ENCODE data around the gene SMPD4.
"Not testable (repeated sequence)": the region's sequence is repeated elsewhere in the genome, so short reads cannot be mapped to it uniquely, and the experiment has no call there.

The SMPD4 gene

DNA sequence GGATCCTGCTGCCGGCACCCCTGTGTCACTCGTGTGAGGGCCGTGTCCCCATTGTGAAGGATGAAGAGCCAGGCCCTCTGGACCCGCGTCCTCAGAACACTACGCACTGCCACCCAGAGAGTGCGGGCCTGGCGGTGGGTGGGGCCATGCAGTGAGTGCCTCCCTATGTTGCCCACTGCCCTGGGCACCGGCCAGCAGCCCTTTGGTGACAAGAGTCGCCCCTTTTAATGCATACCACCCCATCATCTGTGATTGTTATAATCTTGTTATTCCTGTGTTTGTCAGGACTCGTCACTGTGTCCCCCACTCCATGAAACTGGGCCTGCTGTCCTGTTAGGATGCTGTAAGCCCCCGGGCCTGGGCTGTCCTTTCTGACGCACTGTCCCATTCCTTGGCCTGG lies 43.1 kb downstream of the SMPD4 start:
- DNase-seq, result not testable (repeated sequence)

DNA sequence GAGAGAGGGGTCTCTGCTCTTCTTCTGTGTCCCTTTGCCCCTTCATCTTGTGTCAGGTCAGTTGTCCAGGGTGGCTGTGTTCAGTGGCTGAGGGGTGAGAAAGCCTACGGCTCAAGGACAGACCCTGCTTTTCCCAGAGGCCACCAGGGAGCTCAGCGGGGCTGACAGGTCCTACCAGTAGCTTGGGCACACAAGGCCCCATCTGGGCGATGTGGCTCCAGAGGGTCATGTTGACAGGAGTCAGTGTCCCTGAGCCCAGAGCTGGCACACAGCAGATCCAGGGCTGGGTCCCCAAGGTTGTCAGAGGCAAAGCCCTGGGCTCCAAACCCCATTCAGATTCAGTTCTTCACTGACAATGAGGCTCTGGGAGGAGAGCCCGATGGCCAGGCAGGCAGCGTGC lies 44.3 kb downstream of the SMPD4 start:
- DNase-seq, result not testable (repeated sequence)

DNA sequence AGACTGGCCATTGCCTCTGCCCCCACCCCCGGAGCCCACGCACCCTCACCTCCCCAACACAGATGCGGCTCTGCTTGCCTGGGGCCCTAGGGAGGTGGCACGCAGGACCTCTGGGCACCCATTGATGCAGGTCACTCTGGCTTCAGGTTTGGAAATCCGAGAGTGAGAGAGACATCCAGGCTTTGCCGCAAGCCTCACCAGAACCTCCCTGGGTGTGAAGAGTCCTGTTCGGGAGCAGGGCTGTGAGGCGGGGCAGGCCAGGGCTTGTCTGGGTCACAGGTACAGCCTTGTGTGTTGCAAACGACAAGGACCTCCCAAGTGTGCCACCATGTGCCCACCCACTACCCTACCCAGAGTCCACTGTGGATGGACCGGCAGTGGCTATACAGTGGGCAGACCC lies 44.9 kb downstream of the SMPD4 start:
- not testable (repeated sequence) for DNase-seq

DNA sequence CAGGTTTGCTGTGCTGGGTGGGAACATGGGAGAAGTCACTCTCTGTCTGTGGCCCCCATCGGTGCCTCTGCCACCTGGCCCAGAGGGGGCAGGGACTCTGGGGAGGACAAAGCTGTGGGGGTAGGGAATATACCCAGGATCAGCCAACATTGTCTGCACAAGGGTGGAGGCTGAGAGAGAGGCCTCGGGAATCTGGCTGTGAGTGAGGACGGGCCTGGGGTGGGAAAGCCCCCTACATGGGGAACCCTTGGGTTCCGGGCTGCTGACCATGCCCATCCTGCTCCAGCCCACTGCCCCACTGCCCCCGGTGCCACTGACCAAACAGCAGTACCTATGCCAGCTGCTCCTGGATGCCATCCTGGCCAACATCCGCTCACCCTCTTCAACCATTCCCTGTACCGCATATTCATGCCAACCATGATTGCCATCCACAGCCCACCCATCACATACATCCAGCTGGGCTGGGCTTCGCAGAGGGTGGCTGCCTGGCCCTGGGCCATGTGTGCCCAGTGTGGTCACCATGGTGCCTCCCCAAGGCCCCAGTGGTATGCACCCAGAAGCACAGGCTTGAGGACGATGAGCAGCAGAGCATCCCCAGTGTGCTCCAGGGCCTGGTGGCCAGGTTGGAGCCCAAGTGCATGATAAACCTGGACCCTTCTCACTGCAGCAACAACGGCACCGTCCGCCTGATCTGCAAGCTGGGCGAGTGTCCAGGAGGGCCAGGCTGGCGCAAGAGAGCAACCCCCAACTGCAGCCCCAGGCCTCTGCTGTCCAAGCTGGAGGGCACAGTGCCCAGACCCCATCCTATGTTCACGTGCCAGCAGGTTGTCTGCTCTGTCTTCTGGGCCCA lies 45.5 kb downstream of the SMPD4 start:
- no peak for DNase-seq

DNA sequence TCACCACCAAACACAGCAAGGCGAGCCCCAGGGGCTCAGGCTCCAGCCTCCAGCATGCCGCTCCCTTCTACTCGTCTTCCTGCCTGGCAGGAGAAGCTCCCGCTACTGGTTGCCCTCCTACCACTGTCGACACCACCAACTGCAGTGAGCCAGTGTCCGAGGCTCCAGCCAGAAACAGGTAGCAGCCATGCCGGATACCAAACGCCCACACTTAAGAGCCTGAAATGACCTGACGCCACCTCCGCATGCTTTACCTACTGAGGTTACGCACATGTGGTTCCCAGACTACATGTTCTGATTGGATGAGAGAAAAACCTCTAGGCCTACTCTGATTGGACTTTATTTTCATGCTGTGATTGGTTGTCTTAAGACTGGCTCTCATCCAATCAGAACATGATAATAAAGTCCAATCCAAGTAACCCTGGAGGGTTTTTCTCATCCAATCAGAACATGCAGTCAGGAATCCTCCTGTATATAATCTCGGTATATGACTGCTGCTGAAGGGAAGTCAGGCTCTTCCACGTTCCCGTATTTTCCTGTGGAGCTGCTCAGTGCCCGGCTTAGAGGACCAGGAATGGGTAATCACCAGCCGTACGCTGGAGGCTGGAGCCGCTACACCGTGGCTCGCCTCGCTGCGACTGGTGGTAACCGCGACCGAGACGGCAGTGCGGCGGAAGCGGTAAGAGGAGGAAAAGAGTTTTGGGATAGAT lies 52.1 kb downstream of the SMPD4 start, which contains the start of gene POTEF:
Gene POTEF, minus strand, starts transcription at position 103 of the 710 bp plus-strand sequence. CDS start 8,707 bp downstream, outside the sequence.
- DNase-seq, result not testable (repeated sequence)

DNA sequence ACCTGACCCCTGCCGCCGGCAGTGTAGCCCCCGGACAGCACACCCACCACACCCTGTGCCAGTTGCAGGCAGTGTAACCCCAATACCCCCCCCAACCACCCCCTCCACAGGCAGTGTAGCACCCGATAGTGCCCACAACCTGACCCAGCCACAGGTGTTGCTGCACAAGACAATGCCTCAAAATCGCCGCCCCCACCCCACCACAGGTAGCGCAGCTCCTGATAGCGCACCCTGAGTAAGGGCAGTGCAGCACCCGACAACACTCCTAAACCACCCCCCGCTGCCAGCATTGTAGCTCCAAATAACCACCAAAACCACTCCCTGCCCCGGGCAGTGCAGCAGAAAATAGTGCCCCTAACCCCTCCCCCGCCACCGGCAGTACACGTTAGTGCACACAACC lies 52.9 kb downstream of the SMPD4 start:
- DNase-seq, result not testable (repeated sequence)

DNA sequence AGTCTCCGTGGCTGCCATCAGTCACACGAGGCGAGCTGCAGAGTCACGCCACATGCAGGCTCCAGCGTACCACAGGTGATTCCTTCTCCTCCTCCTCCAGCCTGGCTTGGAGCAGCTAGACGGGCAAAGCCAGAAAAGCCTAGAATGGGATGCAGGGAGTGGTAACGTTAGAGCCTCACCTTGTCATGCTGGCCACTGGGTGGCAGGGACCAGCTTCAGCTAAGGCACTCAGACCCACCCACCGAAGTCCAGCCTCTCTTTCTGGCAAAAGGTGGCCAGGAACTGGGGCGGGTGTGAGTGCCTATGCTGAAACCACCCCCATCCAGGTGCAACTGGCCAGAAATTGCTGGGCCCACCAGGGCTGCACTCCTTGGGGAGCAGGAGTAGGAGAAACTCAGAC lies 53.7 kb downstream of the SMPD4 start:
- not testable (repeated sequence) for DNase-seq

DNA sequence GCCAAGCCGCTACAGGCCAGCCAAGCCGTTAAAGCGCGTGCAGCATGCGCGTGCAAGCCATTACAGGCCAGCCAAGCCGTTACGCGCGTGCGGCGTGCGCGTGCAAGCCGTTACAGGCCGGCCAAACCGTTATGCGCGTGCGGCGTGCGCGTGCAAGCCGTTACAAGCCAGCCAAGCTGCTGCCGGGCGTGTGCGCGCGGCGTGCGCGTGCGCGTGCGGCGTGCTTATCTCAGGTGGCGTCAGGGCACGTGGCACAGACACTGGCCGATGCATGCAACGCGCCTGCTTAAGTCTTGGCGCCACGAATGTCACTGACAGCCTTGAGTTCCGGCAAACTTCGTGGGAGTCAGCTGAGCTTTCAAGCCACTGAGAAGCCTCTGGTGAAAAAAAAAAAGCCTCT lies 60.5 kb downstream of the SMPD4 start:
- not testable (repeated sequence) for DNase-seq

DNA sequence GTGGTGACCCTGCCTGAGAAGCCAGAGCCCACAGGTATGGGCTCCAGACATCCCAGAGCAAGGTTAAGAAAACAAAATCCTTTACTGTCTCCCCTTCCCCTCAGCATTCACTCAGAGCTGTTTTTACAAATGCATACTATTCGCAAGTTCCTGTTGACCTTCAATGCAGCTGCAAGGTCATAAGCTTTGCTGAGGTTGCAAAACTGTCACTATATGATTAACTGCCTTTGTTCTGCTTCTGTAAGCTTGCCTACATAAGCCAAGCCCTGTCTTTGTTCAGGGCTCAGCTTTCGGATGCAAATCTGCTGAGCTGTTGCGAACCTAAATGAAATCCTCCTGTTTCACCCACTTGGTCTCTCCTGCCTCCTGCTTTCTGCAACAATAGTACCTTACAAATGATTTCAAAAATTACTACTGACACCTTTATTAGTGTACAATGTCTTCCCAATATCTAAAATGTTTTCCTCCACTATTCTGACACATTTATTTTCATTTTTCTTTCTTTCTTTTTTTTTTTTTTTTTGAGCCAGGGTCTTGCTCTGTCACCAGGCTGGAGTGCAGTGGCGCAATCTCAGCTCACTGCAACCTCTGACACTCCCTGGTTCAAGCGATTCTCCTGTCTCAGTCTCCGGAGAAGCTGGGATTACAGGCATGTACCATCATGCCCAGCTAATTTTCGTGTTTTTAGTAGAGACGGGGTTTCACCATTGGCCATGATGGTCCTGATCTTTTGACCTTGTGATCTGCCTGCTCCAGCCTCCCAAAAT lies 78.6 kb downstream of the SMPD4 start:
- not testable (repeated sequence) for DNase-seq
